Stimulated activated CD4-positive, alpha-beta T cell treated with anti-CD3 and anti-CD28 coated beads, TNF-alpha, amount 100 ng/mL, for 1 hour (primary cell): ENCODE results near the gene PET100.
A peak's percentile ranks its signal among the peaks of the same experiment; 100 is the strongest.

Source experiments
- DNase-seq, 3 donors: peaks; one replicate each; pipeline ENCODE4 v3.0.0-alpha.2; 2020; ENCODE audit warnings: low read depth in 3 of 3, low spot score in 1 of 3

Gene PET100

GRCh38 chr19:7677669-7678311, 48.2 kb downstream of the PET100 start:
- DNase-seq = no peak

GRCh38 chr19:7678971-7679751, 49.6 kb downstream of the PET100 start:
- peak; percentile 33 to 46 (median 40) for DNase-seq

GRCh38 chr19:7679771-7680605, 50.4 kb downstream of the PET100 start:
- DNase-seq = no peak

- peak; percentile 66 to 84 (median 82) for DNase-seq
Measured at GRCh38 chr19:7680606-7681339, 51.2 kb downstream of the PET100 start, which contains the start of gene TRAPPC5. Gene TRAPPC5, plus strand, starts transcription at chr19:7680833. Its CDS starts 1,421 bp downstream, at chr19:7682254.
